ENCODE measurements around the gene GALNT16.

The GALNT16 gene

DNA sequence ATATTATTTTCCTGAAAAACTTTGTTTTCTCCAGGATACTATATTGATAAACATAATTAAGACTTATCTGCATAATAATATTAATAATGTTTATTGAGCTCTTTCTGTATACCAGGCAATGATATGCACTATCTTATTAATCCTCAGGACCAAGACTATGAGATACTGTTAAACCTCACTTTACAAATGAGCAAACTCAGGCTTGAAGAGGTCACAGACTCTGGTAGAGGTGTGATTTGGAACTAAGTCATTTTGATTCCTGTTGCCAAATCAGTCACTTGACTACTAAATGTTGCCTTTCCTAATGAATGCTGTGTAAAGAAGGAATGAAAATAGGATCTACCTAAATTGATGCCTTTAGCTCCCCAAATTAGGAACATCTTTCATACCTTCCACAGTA is 145.8 kb downstream of the GALNT16 start:
- DNase-seq (ENCODE audit: low read depth): no peak

Data from stimulated activated CD4-positive, alpha-beta T cell treated with anti-CD3 and anti-CD28 coated beads, Interleukin-2, amount 100 ng/mL, for 4 hours (primary cell).